ENCODE measurements around the gene CDC6.

The CDC6 gene

DNA sequence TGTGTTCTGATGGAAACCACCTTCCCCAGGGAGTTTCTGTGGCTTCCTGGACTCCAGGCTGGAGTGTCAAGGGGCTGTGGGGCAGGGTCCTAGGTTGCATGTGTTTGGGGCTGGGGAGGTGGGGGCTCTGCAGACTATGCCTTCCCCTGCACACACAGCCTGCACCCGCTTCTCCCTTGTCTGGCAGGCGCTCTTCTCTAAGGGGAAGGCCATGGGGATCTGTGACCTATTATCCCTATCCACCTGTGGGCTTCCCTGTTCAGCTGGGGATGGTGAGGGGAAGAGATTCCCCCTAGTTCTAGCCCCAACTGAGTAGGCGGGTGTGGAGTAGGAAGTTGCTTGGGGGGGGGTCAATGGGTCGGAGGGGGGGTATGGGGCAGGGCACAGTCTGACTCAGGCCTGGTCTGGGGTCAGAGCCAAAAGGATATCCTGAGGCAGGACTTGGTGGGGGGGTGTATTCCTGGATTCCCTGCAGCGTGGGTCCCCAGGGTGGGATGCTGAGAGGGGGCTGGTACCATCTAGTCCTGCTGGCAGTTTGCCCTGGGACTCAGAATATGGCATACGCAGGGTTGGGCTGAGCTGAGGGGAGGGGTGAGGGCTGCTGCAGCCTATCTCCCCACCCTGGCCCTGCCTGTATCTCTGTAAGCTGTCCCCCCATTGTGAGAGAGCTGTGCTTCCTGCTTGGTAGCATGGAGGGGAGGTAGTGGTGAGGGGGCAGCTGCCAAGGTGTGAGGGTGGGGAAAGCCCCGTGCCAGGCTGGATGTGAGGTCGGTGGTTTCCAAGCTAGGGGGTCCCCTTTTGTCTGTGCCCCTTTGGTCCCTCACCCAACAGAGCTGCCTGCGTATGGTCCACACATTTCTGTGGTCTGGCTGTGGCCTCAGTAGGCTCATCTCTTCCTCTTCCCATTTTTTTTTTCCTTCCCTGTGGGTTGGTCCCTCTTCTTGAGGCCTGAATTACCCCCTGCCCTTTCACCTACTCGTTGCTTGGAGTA lies 36.0 kb downstream of the CDC6 start:
- H3K4me3 ChIP-seq (ENCODE audit: low read depth, low read length) = no peak overlapping the region
- TF ChIP-seq, protein P1, sequence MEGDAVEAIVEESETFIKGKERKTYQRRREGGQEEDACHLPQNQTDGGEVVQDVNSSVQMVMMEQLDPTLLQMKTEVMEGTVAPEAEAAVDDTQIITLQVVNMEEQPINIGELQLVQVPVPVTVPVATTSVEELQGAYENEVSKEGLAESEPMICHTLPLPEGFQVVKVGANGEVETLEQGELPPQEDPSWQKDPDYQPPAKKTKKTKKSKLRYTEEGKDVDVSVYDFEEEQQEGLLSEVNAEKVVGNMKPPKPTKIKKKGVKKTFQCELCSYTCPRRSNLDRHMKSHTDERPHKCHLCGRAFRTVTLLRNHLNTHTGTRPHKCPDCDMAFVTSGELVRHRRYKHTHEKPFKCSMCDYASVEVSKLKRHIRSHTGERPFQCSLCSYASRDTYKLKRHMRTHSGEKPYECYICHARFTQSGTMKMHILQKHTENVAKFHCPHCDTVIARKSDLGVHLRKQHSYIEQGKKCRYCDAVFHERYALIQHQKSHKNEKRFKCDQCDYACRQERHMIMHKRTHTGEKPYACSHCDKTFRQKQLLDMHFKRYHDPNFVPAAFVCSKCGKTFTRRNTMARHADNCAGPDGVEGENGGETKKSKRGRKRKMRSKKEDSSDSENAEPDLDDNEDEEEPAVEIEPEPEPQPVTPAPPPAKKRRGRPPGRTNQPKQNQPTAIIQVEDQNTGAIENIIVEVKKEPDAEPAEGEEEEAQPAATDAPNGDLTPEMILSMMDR (IDR thresholded peaks at IDR 0.05; ENCODE audit: control insufficient read depth, extremely low read depth, insufficient read depth) = no peak
- no peak for DNase-seq (ENCODE audit: low read depth)

DNA sequence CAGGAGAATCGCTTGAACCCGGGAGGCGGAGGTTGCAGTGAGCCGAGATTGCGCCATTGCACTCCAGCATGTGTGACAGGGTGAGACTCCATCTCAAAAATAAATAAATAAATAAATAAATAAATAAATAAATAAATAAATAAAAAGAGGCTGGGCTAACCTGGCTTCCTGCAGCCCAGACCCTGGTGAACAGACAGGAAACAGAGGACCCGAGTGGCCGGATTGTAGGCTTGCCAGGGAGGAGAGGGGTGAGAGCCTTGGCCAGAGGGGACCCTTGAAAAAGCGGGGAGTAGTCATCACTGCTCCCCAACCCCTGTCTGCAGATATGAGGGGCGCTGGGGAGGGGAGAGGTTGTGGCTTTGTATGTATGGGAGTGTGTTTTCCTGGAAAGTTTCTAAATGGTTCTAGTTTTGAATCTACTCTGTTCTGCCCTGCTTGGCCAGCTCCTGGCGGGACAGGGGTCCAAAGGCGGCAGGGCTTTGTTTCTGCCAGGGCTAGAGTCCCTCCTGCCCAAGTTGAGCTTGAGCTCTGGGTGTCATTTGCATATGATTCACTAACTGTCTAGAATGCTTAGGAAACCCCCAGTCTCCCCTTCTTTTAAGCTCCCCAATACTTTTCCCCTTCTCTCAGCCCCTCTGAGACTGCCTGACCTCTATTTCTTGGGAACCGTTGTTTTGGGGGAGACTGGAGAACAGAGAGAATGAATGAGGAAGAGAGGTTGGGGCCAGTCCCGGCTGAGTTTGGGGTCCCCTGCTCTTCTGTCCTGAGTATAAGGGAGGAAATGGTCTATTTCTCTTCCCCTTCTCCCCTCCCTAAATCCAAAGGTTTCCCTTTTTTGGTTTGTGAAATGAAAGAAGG lies 37.7 kb downstream of the CDC6 start:
- H3K4me3 ChIP-seq (ENCODE audit: low read depth, low read length) = no peak overlapping the region
- DNase-seq (ENCODE audit: low read depth) = no peak

DNA sequence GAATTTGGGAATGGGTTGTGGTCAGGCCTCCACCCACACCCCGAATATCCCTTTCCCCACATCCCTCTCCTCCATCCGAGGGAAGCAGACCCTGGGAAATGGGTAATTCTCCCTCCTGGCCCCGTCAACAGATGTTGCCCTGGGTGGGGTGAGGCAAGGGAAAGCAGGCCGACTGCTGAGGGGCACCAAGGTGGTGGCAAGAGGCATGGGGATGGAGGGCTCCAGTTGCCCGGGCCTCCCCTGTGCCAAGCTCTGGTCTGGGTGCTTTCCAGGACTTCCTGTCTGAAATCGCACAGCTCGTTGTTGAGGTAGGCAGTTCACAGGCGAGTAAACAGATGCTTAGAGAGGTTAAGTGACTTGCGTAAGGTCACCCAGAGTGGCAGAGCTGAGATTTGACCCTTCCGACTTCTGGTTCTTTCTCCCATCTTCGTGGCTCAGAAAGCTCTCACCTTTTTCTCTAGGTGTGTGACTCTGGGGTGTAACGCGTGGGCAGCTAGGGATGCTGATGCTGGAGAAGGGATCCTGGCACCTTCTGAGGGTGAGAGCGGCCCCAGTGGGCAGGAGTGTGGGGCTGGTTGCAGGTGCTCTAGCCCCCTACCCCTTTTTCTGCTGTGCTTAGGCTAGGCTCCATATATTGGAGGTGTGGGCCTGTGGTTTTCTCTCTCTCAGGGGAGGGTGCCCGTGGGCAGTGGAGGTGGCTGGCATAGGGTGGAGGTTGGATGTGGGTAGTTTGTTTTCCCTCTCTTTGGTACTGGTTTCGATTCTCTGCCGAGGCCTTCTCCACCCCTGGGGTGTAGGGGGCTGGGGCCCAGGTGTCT lies 38.5 kb downstream of the CDC6 start:
- TF ChIP-seq, protein P1 (IDR thresholded peaks at IDR 0.05; ENCODE audit: control insufficient read depth, extremely low read depth, insufficient read depth) = no peak
- no peak for DNase-seq (ENCODE audit: low read depth)
- no peak overlapping the region for H3K4me3 ChIP-seq (ENCODE audit: low read depth, low read length)

More for the DNA sequence above, 37.7 kb downstream of the CDC6 start:
- TF ChIP-seq, protein P1 (IDR thresholded peaks at IDR 0.05; ENCODE audit: control insufficient read depth, extremely low read depth, insufficient read depth) = no peak

DNA sequence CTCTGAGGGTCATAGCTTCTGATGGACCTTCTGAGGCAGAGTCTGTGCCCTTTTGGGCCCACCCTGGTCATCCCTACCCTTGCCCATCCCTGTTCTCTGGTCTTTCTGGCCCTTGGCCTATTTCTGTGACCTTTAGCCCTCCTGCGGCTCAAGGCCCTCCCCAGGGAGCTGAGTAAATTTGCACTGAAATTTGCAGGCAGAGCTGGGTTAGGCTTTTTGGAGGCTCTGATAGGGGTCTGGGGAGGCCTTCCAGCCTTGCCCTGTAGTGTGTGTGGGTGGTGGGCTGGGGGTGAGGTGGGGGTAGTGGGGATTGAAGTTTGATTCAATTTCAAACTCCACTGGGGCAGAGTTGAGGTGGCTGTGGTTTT lies 39.1 kb downstream of the CDC6 start:
- no peak overlapping the region for H3K4me3 ChIP-seq (ENCODE audit: low read depth, low read length)
- TF ChIP-seq, protein P1 (IDR thresholded peaks at IDR 0.05; ENCODE audit: control insufficient read depth, extremely low read depth, insufficient read depth) = no peak
- DNase-seq (ENCODE audit: low read depth) = no peak

DNA sequence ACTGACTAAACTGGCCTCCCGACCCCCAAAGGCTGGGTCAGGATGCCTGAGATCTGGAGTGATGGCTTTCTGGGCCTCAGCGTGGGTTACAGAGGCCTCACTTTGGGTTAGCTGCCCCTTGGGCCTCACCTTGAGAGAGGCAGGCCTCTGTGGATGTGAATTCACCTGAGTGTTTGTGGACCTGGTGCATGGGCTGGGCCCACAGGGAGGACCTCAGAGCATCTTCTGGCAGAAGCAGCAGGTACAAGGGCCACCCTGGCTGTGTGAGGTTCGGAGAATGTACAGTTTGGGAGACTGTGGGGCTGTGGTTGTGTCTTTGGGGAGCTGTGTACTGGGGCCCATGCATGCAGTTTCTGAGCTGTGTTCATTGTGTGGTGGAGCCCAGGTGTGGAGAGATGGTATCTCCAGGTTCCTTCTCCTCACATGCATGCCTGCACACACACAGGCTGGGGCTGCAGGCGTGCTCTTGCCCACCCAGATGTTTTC lies 39.6 kb downstream of the CDC6 start:
- no peak for DNase-seq (ENCODE audit: low read depth)
- H3K4me3 ChIP-seq (ENCODE audit: low read depth, low read length) = no peak overlapping the region
- TF ChIP-seq, protein P1 (IDR thresholded peaks at IDR 0.05; ENCODE audit: control insufficient read depth, extremely low read depth, insufficient read depth) = no peak

DNA sequence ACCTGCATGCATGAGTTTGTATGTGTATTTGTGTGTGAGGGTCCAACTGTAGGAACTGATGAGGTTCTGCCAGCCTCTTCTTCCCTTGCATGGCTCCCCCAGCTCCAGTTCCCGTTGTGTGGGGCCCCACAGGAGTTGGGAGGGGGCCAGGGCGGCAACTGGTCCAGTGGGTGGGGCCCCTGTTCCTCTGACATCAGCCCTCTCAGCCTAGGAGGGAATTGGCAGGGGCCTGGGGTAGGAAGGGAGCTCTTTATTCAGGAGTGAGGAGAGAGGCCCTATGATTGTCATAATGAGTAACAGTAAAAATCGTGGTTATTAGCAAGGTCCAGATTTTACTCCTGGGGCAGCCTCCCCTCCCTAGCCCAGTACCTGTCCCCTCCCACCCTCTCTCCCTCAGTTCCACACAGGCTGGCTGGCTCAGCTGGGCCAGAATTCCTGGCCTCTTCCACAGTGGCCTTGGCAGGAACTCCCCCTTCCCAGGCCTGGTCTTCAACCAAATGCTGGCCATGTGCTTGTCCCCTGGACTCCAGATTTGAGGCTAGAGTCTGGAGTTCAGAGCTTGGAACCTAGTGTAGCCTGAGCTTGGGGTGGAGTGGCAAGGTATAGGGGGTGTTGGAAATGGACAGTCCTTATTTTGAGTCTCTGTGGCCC lies 40.2 kb downstream of the CDC6 start:
- no peak overlapping the region for H3K4me3 ChIP-seq (ENCODE audit: low read depth, low read length)
- DNase-seq (ENCODE audit: low read depth) = no peak
- TF ChIP-seq, protein P1 (IDR thresholded peaks at IDR 0.05; ENCODE audit: control insufficient read depth, extremely low read depth, insufficient read depth) = no peak

All from LNCaP clone FGC (cell line).